ENCODE results near the gene GRK7.
"Not testable (repeated sequence)": the region's sequence is repeated elsewhere in the genome, so short reads cannot be mapped to it uniquely, and the experiment has no call there.

Gene GRK7

GRCh38 chr3:141762552-141762951 lies 656 bp upstream of the GRK7 start:
- not testable (repeated sequence) for DNase-seq (ENCODE audit: low spot score)

GRCh38 chr3:141764045-141764444 lies 837 bp downstream of the GRK7 start:
- DNase-seq (ENCODE audit: low spot score): no peak

DNA sequence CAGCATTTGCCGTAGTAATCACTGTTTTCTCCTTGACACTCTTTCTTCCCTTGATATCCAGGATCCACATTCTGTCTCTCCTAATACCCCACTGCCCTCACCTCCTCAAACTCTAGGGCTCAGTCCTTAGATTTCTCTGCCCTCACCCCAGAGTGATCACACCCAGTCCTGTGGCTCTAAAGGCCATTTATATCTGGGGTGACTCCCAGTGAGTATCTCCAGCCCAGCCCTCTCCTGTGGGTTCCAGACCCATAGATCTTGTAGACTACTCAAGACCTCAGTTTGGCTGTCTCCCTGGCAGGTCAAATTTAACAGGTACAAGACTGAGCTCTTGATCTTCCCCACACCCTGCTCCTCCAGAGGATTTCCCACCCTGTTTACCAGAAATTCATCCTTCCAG lies 1.3 kb downstream of the GRK7 start:
- DNase-seq (ENCODE audit: low spot score): no peak

DNA sequence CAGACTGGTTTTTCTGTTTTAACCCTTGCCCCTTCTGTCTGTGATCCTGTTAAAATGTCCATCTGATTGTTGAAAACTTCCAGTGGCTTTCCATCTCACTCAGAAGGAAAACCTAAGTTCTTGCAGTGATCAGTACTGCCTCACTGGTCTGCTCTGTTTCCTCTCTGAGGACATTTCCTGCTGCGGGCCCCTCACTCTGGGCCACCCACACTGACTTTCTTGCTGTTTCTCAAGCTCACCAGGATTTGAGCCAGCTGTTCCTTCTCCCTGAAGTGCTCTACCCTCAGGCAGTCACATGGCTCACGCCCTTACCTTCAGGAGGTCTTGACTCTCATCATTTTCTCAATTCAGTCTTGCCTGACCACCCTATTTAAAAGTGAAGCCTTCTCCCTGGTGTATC lies 1.8 kb downstream of the GRK7 start:
- no peak for DNase-seq (ENCODE audit: low spot score)

GRCh38 chr3:141767066-141767465 lies 3.9 kb downstream of the GRK7 start:
- DNase-seq (ENCODE audit: low spot score): no peak

- no peak for DNase-seq (ENCODE audit: low spot score)
Observed at GRCh38 chr3:141769221-141769894, 6.2 kb downstream of the GRK7 start.

DNA sequence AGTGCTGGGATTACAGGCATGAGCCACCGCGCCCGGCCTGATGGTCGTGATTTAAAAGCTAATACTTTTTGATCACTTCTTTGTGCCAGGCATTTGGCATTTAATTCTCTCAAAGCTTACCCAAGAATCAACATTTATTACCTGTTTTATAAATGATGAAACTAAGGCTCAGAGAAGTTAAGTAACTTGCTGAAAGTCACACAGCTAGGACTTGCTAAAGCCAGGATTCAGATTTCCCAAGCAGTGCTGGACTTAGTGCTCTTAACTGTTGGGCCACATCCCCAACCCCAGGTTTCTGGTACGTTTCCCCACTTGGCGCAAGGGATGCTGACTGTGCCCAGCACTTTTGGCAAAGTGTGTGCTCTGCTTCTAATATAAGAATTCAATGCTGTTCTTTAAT lies 10.5 kb downstream of the GRK7 start:
- DNase-seq (ENCODE audit: low spot score): no peak

DNA sequence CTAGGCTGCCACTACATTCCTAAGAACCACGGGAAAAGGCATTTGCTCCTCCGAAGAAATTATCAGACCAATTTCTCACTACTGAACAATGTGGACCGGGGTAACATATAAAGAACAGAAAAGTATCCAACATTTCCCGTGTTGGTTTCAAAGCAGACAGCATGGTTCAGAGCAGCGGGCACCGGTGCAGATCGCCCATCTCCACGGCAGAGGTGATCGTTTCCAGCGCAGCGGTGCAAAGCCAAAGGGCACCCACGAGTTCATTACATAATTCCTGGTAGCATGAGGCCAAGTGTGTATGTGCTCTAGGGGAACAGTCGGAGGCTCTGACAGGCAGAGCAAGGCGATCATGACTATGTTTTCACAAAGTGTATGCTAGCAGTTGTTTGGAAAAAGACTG lies 13.2 kb downstream of the GRK7 start:
- DNase-seq (ENCODE audit: low spot score): no peak

GRCh38 chr3:141776885-141777284 lies 13.7 kb downstream of the GRK7 start:
- no peak for DNase-seq (ENCODE audit: low spot score)

DNA sequence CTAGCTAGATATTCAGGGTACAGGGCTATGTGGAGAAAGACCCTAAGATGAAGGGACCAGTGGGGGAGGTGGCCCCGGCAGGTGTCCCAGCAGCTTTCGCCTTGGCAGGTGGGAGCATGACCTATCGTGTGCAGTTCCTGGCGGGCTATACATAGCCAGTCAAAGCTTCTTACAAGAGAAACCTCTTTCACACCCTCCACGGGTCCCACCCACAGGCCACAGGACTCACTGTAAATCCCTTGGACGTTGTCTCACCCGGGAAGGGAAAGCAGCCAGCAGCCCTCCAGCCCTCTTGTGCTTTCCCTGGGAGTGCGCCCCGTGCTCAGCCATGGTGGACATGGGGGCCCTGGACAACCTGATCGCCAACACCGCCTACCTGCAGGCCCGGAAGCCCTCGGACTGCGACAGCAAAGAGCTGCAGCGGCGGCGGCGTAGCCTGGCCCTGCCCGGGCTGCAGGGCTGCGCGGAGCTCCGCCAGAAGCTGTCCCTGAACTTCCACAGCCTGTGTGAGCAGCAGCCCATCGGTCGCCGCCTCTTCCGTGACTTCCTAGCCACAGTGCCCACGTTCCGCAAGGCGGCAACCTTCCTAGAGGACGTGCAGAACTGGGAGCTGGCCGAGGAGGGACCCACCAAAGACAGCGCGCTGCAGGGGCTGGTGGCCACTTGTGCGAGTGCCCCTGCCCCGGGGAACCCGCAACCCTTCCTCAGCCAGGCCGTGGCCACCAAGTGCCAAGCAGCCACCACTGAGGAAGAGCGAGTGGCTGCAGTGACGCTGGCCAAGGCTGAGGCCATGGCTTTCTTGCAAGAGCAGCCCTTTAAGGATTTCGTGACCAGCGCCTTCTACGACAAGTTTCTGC lies 15.0 kb downstream of the GRK7 start:
- DNase-seq (ENCODE audit: low spot score): no peak

- no peak for DNase-seq (ENCODE audit: low spot score)
Observed at GRCh38 chr3:141779667-141780066, 16.5 kb downstream of the GRK7 start.

DNA sequence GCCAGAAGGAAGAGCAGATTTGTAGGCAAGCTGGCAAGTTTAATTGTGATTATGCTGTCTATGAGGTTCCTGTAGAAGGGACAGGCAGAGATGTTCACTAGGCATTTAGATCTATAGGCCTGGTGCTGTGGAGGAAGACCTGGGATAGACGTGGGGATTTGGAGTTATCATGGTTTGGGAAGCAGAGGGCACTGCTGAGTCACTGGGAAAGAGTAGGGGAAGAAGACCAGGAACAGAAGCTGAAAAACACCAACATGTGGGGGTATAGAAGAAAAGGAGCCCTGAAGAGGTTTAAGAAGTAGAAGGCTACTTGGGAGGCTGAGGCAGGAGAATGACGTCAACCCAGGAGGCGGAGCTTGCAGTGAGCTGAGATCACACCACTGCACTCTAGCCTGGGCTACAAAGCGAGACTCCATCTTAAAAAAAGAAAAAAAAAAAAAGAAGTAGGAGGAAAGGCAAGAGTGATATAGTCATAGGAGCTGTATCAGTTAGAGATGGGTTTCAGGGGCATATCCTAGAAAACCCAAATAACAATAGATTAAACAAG lies 19.3 kb downstream of the GRK7 start:
- no peak for DNase-seq (ENCODE audit: low spot score)

GRCh38 chr3:141783632-141784031 lies 20.4 kb downstream of the GRK7 start:
- DNase-seq (ENCODE audit: low spot score): no peak

DNA sequence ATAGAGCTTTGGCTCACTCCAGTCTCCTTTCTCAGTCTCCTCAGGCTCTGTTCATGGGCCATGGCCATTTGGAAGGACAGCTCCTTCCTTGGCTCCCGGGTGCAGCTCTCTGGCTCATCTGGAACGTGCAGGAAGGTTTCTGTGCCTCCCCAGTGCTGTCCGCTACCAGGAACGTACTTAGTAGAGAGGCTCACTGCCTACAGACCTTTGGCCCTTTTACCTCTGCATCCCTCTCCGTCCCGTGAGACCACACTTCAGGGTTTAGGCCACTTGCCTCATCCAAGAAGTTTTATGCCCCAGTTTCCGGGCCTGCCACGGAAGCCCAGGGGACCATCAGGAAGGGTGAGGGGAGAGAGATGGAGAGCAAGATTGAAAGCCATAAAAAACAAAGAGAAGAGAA lies 20.9 kb downstream of the GRK7 start:
- DNase-seq (ENCODE audit: low spot score): no peak

DNA sequence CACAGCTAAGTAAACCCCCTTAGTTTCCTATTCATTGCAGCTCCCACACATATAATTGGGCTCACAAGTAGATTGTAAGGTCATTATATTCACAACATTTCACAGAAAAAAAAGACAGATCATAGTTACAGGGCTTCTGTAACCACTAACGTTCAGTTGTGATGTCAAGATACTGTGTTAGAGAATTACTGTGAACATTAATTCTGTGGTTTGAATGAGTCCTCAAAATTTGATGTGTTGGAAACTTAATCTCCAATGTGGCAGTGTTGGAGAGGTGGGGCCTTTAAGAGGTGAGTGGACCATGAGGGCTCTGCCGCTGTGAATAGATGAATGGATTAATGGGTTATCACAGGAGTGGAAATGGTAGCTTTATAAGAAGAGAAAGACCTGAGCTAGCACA lies 21.3 kb downstream of the GRK7 start:
- DNase-seq (ENCODE audit: low spot score): no peak

GRCh38 chr3:141788149-141788548 lies 24.9 kb downstream of the GRK7 start:
- DNase-seq (ENCODE audit: low spot score): no peak

DNA sequence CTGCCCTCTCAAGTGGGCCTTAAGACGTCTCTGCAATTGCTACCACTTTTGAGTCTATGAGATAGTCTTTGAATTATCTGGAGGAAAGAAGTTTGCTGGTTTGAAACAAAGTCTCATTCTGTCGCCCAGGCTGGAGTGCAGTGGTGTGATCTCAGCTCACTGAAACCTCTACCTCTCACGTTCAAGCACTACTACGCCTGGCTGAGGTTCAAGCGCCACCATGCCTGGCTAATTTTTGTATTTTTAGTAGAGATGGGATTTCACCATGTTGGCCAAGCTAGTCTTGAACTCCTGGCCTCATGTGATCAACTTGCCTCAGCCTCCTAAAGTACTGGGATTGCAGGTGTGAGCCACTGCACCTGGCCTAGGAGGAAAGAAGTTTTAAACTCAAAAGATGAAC lies 25.5 kb downstream of the GRK7 start:
- DNase-seq (ENCODE audit: low spot score): not testable (repeated sequence)

DNA sequence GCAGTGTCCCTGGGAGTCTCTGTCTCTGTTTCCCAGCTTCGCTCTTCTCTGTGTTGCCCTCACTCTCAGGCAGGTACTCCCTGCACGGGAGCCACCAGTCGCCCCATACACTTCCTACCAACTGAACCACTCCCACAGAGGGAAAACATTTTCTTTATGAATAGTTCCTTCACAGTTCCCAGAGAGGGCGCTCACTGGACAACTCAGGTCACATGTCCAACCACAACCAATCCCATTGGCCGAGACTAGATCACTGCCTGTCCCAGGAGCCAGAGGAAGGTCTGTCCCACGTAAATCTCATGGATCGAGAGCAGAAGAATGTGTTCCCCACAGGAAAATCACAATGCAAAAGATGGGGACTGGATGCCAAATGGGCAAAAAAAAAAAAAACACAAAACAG lies 26.1 kb downstream of the GRK7 start:
- DNase-seq (ENCODE audit: low spot score): no peak

- no peak for DNase-seq (ENCODE audit: low spot score)
Observed at GRCh38 chr3:141790171-141790570, 27.0 kb downstream of the GRK7 start.

GRCh38 chr3:141792495-141792894 lies 29.3 kb downstream of the GRK7 start:
- DNase-seq (ENCODE audit: low spot score): no peak

- DNase-seq (ENCODE audit: low spot score): no peak
Observed at GRCh38 chr3:141793476-141794260, 30.5 kb downstream of the GRK7 start.

DNA sequence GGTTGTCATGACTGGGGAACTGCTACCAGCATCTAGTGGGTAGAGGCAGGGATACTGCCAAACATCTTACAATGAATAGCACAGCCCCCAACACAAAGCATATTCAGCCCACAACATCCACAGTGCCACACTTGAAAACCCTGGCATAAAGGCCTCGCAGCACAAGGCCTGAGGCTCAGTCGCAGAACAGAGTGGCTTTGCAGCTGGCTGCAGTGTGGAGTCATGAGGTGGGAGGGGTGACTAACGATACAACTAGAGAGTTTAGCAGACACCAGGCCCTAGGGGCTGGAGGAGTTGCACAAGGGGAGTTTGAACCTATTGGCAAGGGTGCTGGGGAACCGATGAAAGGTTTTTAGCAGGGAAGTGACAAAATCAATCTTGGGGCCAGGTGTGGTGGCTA lies 32.1 kb downstream of the GRK7 start:
- no peak for DNase-seq (ENCODE audit: low spot score)

GRCh38 chr3:141795741-141796080 lies 32.5 kb downstream of the GRK7 start:
- no peak for DNase-seq (ENCODE audit: low spot score)

Data from AG08396 (cell line).